SK-N-SH treated with all-trans-retinoic acid at 6 μM for 48 hours (cell line): Measurements from ENCODE around the gene OBP2B.
A peak's percentile ranks its signal among the peaks of the same experiment; 100 is the strongest.

Experiments
- ATAC-seq: fragments of 200-7000 bp; cut with Tn5 transposase; 3 replicates; pipeline ENCODE4 v1.9.1; 2020; ENCODE audit warnings: mild to moderate bottlenecking, moderate library complexity
- ARNTL ChIP-seq: fragments of 450-650 bp; formaldehyde crosslinking; IDR thresholded peaks from 2 replicates; pipeline ENCODE4 v1.5.0; 2020; ENCODE audit warnings: low read depth, mild to moderate bottlenecking, moderate library complexity, borderline replicate concordance
- BACH2 ChIP-seq: fragments of 250-450 bp; sonication (Bioruptor Pico); IDR thresholded peaks from 2 replicates; pipeline ENCODE4 v1.9.0; 2021; ENCODE audit warnings: mild to moderate bottlenecking, borderline replicate concordance
- CREB5 ChIP-seq: fragments of 250-450 bp; sonication (Bioruptor Pico); IDR thresholded peaks from 2 replicates; pipeline ENCODE4 v1.5.1; 2020; ENCODE audit warnings: low read depth, mild to moderate bottlenecking, moderate library complexity
- ESRRG ChIP-seq: fragments of 250-450 bp; sonication (Bioruptor Pico); IDR thresholded peaks from 2 replicates; pipeline ENCODE4 v1.6.1; 2021; ENCODE audit warnings: mild to moderate bottlenecking
- GLIS3 ChIP-seq: fragments of 250-450 bp; sonication (Bioruptor Pico); IDR thresholded peaks from 2 replicates; pipeline ENCODE4 v1.5.0; 2020; ENCODE audit warnings: mild to moderate bottlenecking, moderate library complexity
- ISL1 ChIP-seq: fragments of 250-450 bp; sonication (Bioruptor Pico); IDR thresholded peaks from 2 replicates; pipeline ENCODE4 v2.1.2; 2022; ENCODE audit warnings: mild to moderate bottlenecking, moderate library complexity
- OSR1 ChIP-seq: fragments of 250-450 bp; sonication (Bioruptor Pico); IDR thresholded peaks from 2 replicates; pipeline ENCODE4 v1.8.0; 2022; ENCODE audit warnings: moderate library complexity, mild to moderate bottlenecking, inconsistent platforms
- PPARA ChIP-seq: fragments of 250-450 bp; sonication (Bioruptor Pico); IDR thresholded peaks from 2 replicates; pipeline ENCODE4 v1.5.0; 2020; ENCODE audit warnings: mild to moderate bottlenecking, borderline replicate concordance
- RARB ChIP-seq: fragments of 250-450 bp; sonication (Bioruptor Pico); IDR thresholded peaks from 2 replicates; pipeline ENCODE4 v1.8.0; 2021; ENCODE audit warnings: mild to moderate bottlenecking, moderate library complexity
- TOX ChIP-seq: fragments of 250-450 bp; sonication (Bioruptor Pico); IDR thresholded peaks from 2 replicates; pipeline ENCODE4 v1.8.0; 2021; ENCODE audit warnings: mild to moderate bottlenecking, moderate library complexity, borderline replicate concordance
- ZC3H10 ChIP-seq: fragments of 250-450 bp; sonication (Bioruptor Pico); IDR thresholded peaks from 2 replicates; pipeline ENCODE4 v1.5.1; 2021; ENCODE audit warnings: mild to moderate bottlenecking, moderate library complexity
- ZFP30 ChIP-seq: fragments of 450-650 bp; formaldehyde crosslinking; IDR thresholded peaks from 2 replicates; pipeline ENCODE4 v1.5.0; 2022; ENCODE audit warnings: mild to moderate bottlenecking, moderate library complexity
- ZNF565 ChIP-seq: fragments of 450-650 bp; formaldehyde crosslinking; conservative IDR thresholded peaks from 2 replicates; pipeline ENCODE4 v1.5.0; 2020; ENCODE audit warnings: low read depth, mild to moderate bottlenecking, moderate library complexity
- ZNF70 ChIP-seq: fragments of 450-650 bp; formaldehyde crosslinking; IDR thresholded peaks from 2 replicates; pipeline ENCODE4 v1.5.0; 2020; ENCODE audit warnings: mild to moderate bottlenecking, moderate library complexity
- ZNF8 ChIP-seq: fragments of 450-650 bp; formaldehyde crosslinking; IDR thresholded peaks from 2 replicates; pipeline ENCODE4 v1.5.0; 2020; ENCODE audit warnings: mild to moderate bottlenecking, moderate library complexity
- TF ChIP-seq, protein P1 (sequence below): fragments of 250-450 bp; sonication (Bioruptor Pico); IDR thresholded peaks from 2 replicates; pipeline ENCODE4 v1.8.0; 2021; ENCODE audit warnings: low read depth, mild to moderate bottlenecking, moderate library complexity, borderline replicate concordance
- TF ChIP-seq, protein P2 (sequence below): fragments of 250-450 bp; sonication (Bioruptor Pico); IDR thresholded peaks from 2 replicates; pipeline ENCODE4 v1.5.1; 2021; ENCODE audit warnings: mild to moderate bottlenecking, moderate library complexity
- TF ChIP-seq, protein P3 (sequence below): fragments of 250-450 bp; sonication (Bioruptor Pico); IDR thresholded peaks from 2 replicates; pipeline ENCODE4 v1.5.0; 2020; ENCODE audit warnings: mild to moderate bottlenecking, moderate library complexity
- TF ChIP-seq, protein P4 (sequence below): fragments of 250-450 bp; sonication (Bioruptor Pico); IDR thresholded peaks from 2 replicates; pipeline ENCODE4 v1.8.0; 2020; ENCODE audit warnings: mild to moderate bottlenecking, moderate library complexity, borderline replicate concordance

Gene OBP2B

DNA sequence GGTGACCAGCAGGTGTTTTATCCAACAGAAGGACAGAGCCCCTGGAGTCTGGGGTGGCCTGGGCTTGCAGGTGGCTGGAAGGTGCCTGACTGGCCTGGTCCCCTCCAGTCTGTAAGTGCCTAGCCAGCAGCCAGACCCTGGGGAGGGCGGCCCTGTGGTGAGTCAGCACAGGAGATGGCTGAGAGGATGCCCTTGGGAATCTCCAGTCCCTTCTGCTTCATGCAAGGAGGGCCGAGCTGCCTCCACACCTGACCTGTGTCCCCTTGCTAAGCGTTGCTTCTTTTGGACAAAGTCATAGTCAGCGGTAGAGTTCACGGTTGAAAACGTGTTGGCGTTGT lies 20.2 kb downstream of the OBP2B start:
- no peak for ATAC-seq
- TF ChIP-seq, protein P1, sequence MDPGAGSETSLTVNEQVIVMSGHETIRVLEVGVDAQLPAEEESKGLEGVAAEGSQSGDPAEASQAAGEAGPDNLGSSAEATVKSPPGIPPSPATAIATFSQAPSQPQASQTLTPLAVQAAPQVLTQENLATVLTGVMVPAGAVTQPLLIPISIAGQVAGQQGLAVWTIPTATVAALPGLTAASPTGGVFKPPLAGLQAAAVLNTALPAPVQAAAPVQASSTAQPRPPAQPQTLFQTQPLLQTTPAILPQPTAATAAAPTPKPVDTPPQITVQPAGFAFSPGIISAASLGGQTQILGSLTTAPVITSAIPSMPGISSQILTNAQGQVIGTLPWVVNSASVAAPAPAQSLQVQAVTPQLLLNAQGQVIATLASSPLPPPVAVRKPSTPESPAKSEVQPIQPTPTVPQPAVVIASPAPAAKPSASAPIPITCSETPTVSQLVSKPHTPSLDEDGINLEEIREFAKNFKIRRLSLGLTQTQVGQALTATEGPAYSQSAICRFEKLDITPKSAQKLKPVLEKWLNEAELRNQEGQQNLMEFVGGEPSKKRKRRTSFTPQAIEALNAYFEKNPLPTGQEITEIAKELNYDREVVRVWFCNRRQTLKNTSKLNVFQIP: no peak
- TF ChIP-seq CREB5 (CRISPR knock-in tag) (no peak), ISL1 (CRISPR knock-in tag) (no peak), ESRRG (CRISPR knock-in tag) (no peak), BACH2 (CRISPR knock-in tag) (no peak), OSR1 (CRISPR knock-in tag) (no peak), ZNF70 (CRISPR knock-in tag) (no peak), TOX (no peak), ZFP30 (CRISPR knock-in tag) (no peak), PPARA (CRISPR knock-in tag) (no peak), ARNTL (CRISPR knock-in tag) (no peak), ZNF8 (CRISPR knock-in tag) (no peak), RARB (CRISPR knock-in tag) (no peak), ZC3H10 (CRISPR knock-in tag) (no peak), GLIS3 (no peak), ZNF565 (CRISPR knock-in tag) (no peak)
- TF ChIP-seq, protein P2, sequence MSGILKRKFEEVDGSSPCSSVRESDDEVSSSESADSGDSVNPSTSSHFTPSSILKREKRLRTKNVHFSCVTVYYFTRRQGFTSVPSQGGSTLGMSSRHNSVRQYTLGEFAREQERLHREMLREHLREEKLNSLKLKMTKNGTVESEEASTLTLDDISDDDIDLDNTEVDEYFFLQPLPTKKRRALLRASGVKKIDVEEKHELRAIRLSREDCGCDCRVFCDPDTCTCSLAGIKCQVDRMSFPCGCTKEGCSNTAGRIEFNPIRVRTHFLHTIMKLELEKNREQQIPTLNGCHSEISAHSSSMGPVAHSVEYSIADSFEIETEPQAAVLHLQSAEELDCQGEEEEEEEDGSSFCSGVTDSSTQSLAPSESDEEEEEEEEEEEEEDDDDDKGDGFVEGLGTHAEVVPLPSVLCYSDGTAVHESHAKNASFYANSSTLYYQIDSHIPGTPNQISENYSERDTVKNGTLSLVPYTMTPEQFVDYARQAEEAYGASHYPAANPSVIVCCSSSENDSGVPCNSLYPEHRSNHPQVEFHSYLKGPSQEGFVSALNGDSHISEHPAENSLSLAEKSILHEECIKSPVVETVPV: no peak
- TF ChIP-seq, protein P3, sequence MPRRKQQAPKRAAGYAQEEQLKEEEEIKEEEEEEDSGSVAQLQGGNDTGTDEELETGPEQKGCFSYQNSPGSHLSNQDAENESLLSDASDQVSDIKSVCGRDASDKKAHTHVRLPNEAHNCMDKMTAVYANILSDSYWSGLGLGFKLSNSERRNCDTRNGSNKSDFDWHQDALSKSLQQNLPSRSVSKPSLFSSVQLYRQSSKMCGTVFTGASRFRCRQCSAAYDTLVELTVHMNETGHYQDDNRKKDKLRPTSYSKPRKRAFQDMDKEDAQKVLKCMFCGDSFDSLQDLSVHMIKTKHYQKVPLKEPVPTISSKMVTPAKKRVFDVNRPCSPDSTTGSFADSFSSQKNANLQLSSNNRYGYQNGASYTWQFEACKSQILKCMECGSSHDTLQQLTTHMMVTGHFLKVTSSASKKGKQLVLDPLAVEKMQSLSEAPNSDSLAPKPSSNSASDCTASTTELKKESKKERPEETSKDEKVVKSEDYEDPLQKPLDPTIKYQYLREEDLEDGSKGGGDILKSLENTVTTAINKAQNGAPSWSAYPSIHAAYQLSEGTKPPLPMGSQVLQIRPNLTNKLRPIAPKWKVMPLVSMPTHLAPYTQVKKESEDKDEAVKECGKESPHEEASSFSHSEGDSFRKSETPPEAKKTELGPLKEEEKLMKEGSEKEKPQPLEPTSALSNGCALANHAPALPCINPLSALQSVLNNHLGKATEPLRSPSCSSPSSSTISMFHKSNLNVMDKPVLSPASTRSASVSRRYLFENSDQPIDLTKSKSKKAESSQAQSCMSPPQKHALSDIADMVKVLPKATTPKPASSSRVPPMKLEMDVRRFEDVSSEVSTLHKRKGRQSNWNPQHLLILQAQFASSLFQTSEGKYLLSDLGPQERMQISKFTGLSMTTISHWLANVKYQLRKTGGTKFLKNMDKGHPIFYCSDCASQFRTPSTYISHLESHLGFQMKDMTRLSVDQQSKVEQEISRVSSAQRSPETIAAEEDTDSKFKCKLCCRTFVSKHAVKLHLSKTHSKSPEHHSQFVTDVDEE: no peak
- TF ChIP-seq, protein P4, sequence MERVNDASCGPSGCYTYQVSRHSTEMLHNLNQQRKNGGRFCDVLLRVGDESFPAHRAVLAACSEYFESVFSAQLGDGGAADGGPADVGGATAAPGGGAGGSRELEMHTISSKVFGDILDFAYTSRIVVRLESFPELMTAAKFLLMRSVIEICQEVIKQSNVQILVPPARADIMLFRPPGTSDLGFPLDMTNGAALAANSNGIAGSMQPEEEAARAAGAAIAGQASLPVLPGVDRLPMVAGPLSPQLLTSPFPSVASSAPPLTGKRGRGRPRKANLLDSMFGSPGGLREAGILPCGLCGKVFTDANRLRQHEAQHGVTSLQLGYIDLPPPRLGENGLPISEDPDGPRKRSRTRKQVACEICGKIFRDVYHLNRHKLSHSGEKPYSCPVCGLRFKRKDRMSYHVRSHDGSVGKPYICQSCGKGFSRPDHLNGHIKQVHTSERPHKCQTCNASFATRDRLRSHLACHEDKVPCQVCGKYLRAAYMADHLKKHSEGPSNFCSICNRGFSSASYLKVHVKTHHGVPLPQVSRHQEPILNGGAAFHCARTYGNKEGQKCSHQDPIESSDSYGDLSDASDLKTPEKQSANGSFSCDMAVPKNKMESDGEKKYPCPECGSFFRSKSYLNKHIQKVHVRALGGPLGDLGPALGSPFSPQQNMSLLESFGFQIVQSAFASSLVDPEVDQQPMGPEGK (CRISPR knock-in tag): no peak
- TF ChIP-seq, all 23 proteins: peak for 0

DNA sequence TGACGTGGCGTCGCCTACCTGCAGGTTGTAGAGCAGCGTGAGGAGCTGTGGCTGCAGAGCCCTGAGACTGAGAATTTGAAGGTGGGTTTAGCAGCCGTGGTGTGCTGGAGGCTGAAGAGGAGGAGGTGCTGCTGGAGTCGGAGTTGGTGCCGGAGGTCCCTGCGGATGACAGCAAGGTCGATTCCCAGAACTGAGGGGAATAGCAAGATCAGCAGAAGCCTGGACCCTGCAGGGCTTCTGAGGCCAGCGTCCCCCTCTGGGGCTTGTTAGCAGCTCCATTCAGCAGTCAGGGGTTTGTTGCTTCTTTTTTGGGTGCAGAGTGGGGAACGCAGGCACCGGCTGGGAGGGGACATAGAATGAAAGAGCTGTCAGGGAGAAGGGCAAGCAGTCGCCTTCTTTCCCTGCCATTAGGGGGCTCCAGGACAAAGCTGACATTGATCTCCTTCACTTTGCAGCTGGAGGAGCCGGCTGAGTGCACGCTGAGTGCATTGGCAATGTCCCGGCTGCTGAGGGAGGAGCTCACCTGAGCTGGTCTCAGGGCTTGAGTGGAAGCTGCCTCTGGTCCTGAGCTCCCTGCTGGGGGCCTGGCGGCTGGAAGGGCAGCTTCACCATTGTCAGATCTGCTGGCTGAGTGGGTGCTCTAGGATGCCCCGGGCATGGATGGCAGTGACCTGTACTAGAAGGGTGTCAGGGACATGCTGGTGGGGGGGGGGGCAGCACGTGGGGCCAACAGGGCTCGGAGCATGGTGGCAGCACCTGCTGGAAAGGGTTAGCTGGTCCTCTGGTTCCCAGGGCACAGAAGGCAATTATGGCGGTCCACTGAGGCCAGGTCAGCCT lies 20.8 kb downstream of the OBP2B start:
- peak; percentile 42; the same call in 2 of the 3 replicates for ATAC-seq
- TF ChIP-seq, protein P3: no peak
- no peak for TF ChIP-seq ZC3H10 (CRISPR knock-in tag)
- TF ChIP-seq BACH2 (CRISPR knock-in tag): no peak
- no peak for TF ChIP-seq ARNTL (CRISPR knock-in tag)
